Measurements from ENCODE around the gene MDFIC.

MDFIC gene

DNA sequence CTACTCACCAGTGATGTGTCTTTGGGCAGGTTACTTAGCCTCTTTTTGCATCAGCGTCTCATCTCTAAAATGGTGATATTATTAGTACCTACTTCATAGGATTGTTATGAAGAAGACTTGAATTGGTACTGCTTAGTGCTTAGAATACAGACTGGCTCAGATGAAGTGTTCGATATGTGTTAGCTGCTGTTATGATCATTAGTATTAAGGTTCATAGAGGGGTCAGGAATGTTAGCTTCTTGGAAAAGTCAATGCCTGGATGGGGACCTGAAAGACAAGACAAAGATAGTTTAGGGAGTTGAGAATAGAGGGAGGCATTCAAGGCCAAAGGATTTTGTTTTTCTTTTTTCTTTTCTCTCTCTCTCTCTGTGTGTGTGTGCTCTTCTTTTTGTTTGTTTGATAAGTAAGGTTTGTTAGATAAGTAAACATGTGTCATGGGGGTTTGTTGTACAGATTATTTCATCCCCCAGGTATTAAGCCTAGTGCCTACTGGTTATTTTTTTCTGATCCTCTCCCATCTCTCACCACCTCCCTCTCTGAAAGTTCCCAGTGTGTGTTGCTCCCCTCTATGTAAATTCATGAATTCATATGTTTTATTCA, 63.3 kb downstream of the MDFIC start:
- H3K4me3 ChIP-seq (ENCODE audit: low read length in 2 of 2): no peak overlapping the region
- H3K9ac ChIP-seq (ENCODE audit: low read depth in 1 of 2, low read length in 2 of 2): no peak overlapping the region
- peaks cover 0 to under 1% of the 10 kb centered on the region in 2 donors for H3K36me3 ChIP-seq (ENCODE audit: control insufficient read depth in 2 of 2, insufficient read depth in 2 of 2, low read length in 2 of 2)
- no peak overlapping the region for H3K27ac ChIP-seq (ENCODE audit: low read depth in 2 of 2, low read length in 2 of 2)
- no peaks in the 10 kb centered on the region for H3K27me3 ChIP-seq (ENCODE audit: control insufficient read depth in 2 of 2, insufficient read depth in 2 of 2, low read length in 2 of 2)
- H3K4me1 ChIP-seq (ENCODE audit: control insufficient read depth in 2 of 2, insufficient read depth in 2 of 2, low read length in 2 of 2): no peaks in the 10 kb centered on the region
- no peaks in the 10 kb centered on the region for H3K9me3 ChIP-seq (ENCODE audit: control insufficient read depth in 2 of 2, low read length in 2 of 2)

DNA sequence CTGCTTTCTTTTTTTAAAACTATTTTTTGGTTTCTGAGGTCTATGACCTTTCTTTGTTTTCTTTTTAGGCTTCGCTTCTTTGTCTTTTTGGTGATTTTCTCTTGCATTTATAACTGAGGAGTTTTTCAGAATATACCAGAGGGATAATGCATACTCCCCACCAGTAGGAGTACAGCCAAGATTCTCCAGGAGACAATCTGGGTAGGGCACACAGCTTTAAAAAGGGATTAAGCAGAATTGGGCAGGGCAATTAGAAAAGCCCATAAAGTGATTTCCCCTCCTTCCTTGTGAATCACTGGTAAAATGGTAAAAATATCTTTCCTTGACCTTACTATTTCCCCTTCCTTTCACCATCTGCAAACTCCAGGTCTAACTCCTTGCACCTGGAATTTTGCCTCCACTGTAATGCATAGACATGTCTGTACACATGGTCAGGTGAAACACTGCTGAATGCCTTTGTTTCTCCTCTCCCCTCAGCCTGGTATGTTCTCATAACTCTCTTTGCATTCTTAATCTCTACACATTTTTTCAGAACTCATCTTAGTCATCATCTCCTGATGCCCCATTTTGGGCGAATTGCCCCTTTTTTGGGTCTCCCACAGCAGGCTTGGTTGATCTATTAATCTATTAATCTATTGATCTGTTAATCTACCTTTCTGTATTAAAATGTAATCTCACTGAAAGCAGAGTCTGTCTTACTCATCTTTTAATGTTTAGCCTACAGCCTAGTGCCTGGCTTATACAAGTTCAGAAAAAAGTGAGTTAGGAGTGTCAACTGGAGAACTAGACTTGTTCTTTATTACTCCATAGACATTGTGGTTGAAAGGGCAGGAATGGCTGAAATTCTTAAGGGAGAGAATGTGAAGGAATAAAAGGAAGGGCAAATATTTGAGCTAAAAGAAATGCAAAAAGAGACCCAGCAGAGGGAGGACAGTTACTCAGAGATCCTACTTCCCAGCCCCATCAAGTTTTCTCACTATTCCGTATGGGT, 64.6 kb downstream of the MDFIC start:
- Histone ChIP-seq H3K27me3 (ENCODE audit: control insufficient read depth in 2 of 2, insufficient read depth in 2 of 2, low read length in 2 of 2) (no peaks in the 10 kb centered on the region), H3K27ac (ENCODE audit: low read depth in 2 of 2, low read length in 2 of 2) (no peak overlapping the region), H3K36me3 (ENCODE audit: control insufficient read depth in 2 of 2, insufficient read depth in 2 of 2, low read length in 2 of 2) (no peaks in the 10 kb centered on the region), H3K9me3 (ENCODE audit: control insufficient read depth in 2 of 2, low read length in 2 of 2) (no peaks in the 10 kb centered on the region), H3K4me3 (ENCODE audit: low read length in 2 of 2) (no peak overlapping the region), H3K9ac (ENCODE audit: low read depth in 1 of 2, low read length in 2 of 2) (no peak overlapping the region), H3K4me1 (ENCODE audit: control insufficient read depth in 2 of 2, insufficient read depth in 2 of 2, low read length in 2 of 2) (no peaks in the 10 kb centered on the region)

DNA sequence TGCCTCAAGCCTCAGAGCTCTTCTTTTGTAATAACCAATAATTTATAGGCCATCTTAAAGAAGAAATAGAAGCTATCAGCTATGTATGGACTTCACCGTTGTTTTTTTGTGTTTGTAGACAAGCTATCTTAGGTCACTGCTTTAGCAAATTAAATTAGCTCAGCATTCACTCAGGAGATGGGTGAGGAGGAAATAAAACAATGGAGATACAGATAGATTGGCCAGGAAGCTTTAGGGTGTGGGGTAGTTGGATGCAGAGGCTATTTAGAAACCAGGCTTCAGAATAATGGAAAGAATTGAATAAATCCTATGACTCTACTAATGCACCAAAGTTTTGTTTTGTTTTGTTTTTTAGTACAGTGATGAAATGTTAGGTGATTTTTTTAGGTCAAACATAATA, 66.1 kb downstream of the MDFIC start:
- H3K4me1 ChIP-seq (ENCODE audit: control insufficient read depth in 2 of 2, insufficient read depth in 2 of 2, low read length in 2 of 2): no peaks in the 10 kb centered on the region
- no peaks in the 10 kb centered on the region for H3K36me3 ChIP-seq (ENCODE audit: control insufficient read depth in 2 of 2, insufficient read depth in 2 of 2, low read length in 2 of 2)
- no peak overlapping the region for H3K9ac ChIP-seq (ENCODE audit: low read depth in 1 of 2, low read length in 2 of 2)
- no peak overlapping the region for H3K4me3 ChIP-seq (ENCODE audit: low read length in 2 of 2)
- H3K27ac ChIP-seq (ENCODE audit: low read depth in 2 of 2, low read length in 2 of 2): no peak overlapping the region
- H3K9me3 ChIP-seq (ENCODE audit: control insufficient read depth in 2 of 2, low read length in 2 of 2): no peaks in the 10 kb centered on the region
- no peaks in the 10 kb centered on the region for H3K27me3 ChIP-seq (ENCODE audit: control insufficient read depth in 2 of 2, insufficient read depth in 2 of 2, low read length in 2 of 2)

- Histone ChIP-seq H3K4me3 (ENCODE audit: low read length in 2 of 2) (no peak overlapping the region), H3K4me1 (ENCODE audit: control insufficient read depth in 2 of 2, insufficient read depth in 2 of 2, low read length in 2 of 2) (no peaks in the 10 kb centered on the region), H3K36me3 (ENCODE audit: control insufficient read depth in 2 of 2, insufficient read depth in 2 of 2, low read length in 2 of 2) (no peaks in the 10 kb centered on the region), H3K27me3 (ENCODE audit: control insufficient read depth in 2 of 2, insufficient read depth in 2 of 2, low read length in 2 of 2) (no peaks in the 10 kb centered on the region), H3K27ac (ENCODE audit: low read depth in 2 of 2, low read length in 2 of 2) (no peak overlapping the region), H3K9me3 (ENCODE audit: control insufficient read depth in 2 of 2, low read length in 2 of 2) (no peaks in the 10 kb centered on the region), H3K9ac (ENCODE audit: low read depth in 1 of 2, low read length in 2 of 2) (no peak overlapping the region)
Measured at GRCh38 chr7:114988755-114989375, 67.0 kb downstream of the MDFIC start.

- Histone ChIP-seq H3K4me1 (ENCODE audit: control insufficient read depth in 2 of 2, insufficient read depth in 2 of 2, low read length in 2 of 2) (no peaks in the 10 kb centered on the region), H3K4me3 (ENCODE audit: low read length in 2 of 2) (no peak overlapping the region), H3K9me3 (ENCODE audit: control insufficient read depth in 2 of 2, low read length in 2 of 2) (no peaks in the 10 kb centered on the region), H3K27ac (ENCODE audit: low read depth in 2 of 2, low read length in 2 of 2) (no peak overlapping the region), H3K9ac (ENCODE audit: low read depth in 1 of 2, low read length in 2 of 2) (no peak overlapping the region), H3K36me3 (ENCODE audit: control insufficient read depth in 2 of 2, insufficient read depth in 2 of 2, low read length in 2 of 2) (no peaks in the 10 kb centered on the region), H3K27me3 (ENCODE audit: control insufficient read depth in 2 of 2, insufficient read depth in 2 of 2, low read length in 2 of 2) (no peaks in the 10 kb centered on the region)
Measured at GRCh38 chr7:114989531-114989930, 67.6 kb downstream of the MDFIC start.

GRCh38 chr7:114997487-114998404, 75.9 kb downstream of the MDFIC start:
- H3K4me1 ChIP-seq (ENCODE audit: control insufficient read depth in 2 of 2, insufficient read depth in 2 of 2, low read length in 2 of 2): no peaks in the 10 kb centered on the region
- H3K4me3 ChIP-seq (ENCODE audit: low read length in 2 of 2): no peak overlapping the region
- H3K27ac ChIP-seq (ENCODE audit: low read depth in 2 of 2, low read length in 2 of 2): no peak overlapping the region
- H3K9ac ChIP-seq (ENCODE audit: low read depth in 1 of 2, low read length in 2 of 2): no peak overlapping the region
- no peaks in the 10 kb centered on the region for H3K36me3 ChIP-seq (ENCODE audit: control insufficient read depth in 2 of 2, insufficient read depth in 2 of 2, low read length in 2 of 2)
- no peaks in the 10 kb centered on the region for H3K9me3 ChIP-seq (ENCODE audit: control insufficient read depth in 2 of 2, low read length in 2 of 2)
- H3K27me3 ChIP-seq (ENCODE audit: control insufficient read depth in 2 of 2, insufficient read depth in 2 of 2, low read length in 2 of 2): no peaks in the 10 kb centered on the region

- no peaks in the 10 kb centered on the region for H3K9me3 ChIP-seq (ENCODE audit: control insufficient read depth in 2 of 2, low read length in 2 of 2)
- peaks cover 0 to 3% of the 10 kb centered on the region in 2 donors for H3K4me1 ChIP-seq (ENCODE audit: control insufficient read depth in 2 of 2, insufficient read depth in 2 of 2, low read length in 2 of 2)
- H3K4me3 ChIP-seq (ENCODE audit: low read length in 2 of 2): no peak overlapping the region
- no peaks in the 10 kb centered on the region for H3K36me3 ChIP-seq (ENCODE audit: control insufficient read depth in 2 of 2, insufficient read depth in 2 of 2, low read length in 2 of 2)
- no peak overlapping the region for H3K27ac ChIP-seq (ENCODE audit: low read depth in 2 of 2, low read length in 2 of 2)
- H3K27me3 ChIP-seq (ENCODE audit: control insufficient read depth in 2 of 2, insufficient read depth in 2 of 2, low read length in 2 of 2): no peaks in the 10 kb centered on the region
- no peak overlapping the region for H3K9ac ChIP-seq (ENCODE audit: low read depth in 1 of 2, low read length in 2 of 2)
Measured at GRCh38 chr7:115004121-115004520, 82.2 kb downstream of the MDFIC start.

DNA sequence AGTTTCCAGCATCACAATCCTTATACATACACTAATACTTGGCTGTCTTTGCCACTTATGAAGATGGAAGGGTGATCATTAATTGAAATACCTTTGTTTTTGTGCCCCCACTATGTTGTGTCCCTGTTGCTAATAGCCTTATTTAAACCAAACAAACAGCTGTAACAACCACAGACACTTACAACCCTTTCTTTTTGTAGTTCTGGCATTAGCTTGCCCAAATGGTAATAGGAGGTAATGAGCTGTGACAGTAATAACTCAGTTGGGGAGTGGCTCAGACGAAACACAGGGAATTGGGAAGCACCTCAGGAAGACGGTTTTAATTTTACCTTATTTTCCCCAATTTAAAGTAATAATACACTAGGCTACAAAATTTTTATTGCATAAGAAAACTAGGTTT, 83.4 kb downstream of the MDFIC start:
- H3K9me3 ChIP-seq (ENCODE audit: control insufficient read depth in 2 of 2, low read length in 2 of 2): no peaks in the 10 kb centered on the region
- H3K36me3 ChIP-seq (ENCODE audit: control insufficient read depth in 2 of 2, insufficient read depth in 2 of 2, low read length in 2 of 2): no peaks in the 10 kb centered on the region
- no peak overlapping the region for H3K4me3 ChIP-seq (ENCODE audit: low read length in 2 of 2)
- no peak overlapping the region for H3K9ac ChIP-seq (ENCODE audit: low read depth in 1 of 2, low read length in 2 of 2)
- peaks cover 7 to 9% of the 10 kb centered on the region in 2 donors for H3K4me1 ChIP-seq (ENCODE audit: control insufficient read depth in 2 of 2, insufficient read depth in 2 of 2, low read length in 2 of 2)
- H3K27ac ChIP-seq (ENCODE audit: low read depth in 2 of 2, low read length in 2 of 2): no peak overlapping the region
- H3K27me3 ChIP-seq (ENCODE audit: control insufficient read depth in 2 of 2, insufficient read depth in 2 of 2, low read length in 2 of 2): no peaks in the 10 kb centered on the region

DNA sequence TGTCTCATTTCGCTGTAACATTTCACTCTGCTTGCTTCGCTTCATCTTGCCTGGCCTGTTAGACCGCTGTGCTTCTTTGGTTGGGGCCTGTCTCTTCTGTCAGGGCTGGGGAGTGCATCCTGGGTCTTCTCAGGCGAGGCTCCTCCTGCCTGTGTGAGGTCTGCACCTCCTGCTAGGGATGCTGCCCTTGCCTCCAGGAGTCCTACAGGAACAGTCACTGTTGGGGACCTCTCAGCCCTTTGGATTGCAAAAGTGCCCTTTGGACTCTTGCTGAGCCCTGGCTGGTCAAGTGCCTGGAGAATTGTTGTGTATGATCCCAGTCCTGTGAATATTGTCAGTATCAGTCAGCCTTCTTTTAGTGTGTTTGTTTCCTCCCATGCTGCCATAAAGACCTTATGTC, 84.1 kb downstream of the MDFIC start:
- no peaks in the 10 kb centered on the region for H3K27me3 ChIP-seq (ENCODE audit: control insufficient read depth in 2 of 2, insufficient read depth in 2 of 2, low read length in 2 of 2)
- H3K9me3 ChIP-seq (ENCODE audit: control insufficient read depth in 2 of 2, low read length in 2 of 2): no peaks in the 10 kb centered on the region
- H3K9ac ChIP-seq (ENCODE audit: low read depth in 1 of 2, low read length in 2 of 2): no peak overlapping the region
- H3K27ac ChIP-seq (ENCODE audit: low read depth in 2 of 2, low read length in 2 of 2): no peak overlapping the region
- H3K4me1 ChIP-seq (ENCODE audit: control insufficient read depth in 2 of 2, insufficient read depth in 2 of 2, low read length in 2 of 2): peaks cover 7 to 10% of the 10 kb centered on the region in 2 donors
- H3K36me3 ChIP-seq (ENCODE audit: control insufficient read depth in 2 of 2, insufficient read depth in 2 of 2, low read length in 2 of 2): no peaks in the 10 kb centered on the region
- no peak overlapping the region for H3K4me3 ChIP-seq (ENCODE audit: low read length in 2 of 2)
